Neural crest cell (in vitro differentiated cells): ENCODE results near the gene FAM171A1. TPM values are rescaled to one million over a fixed set of nuclear protein-coding genes. Genes with fewer than 3 reads are reported as not detected.
A peak's percentile ranks its signal among the peaks of the same experiment; 100 is the strongest.

Experiments
- DNase-seq: peaks from one replicate; pipeline ENCODE4 v3.0.0; 2021; ENCODE audit warnings: low read depth, mixed read lengths, low spot score
- H3K27ac Mint-ChIP-seq: one replicate; pipeline ENCODE4 v1.8.0; 2021; ENCODE audit warnings: mild to moderate bottlenecking, mixed read lengths; ENCODE audit not compliant: unreplicated experiment
- H3K27me3 Mint-ChIP-seq: 2 replicates; pipeline ENCODE4 v1.8.0; 2021; ENCODE audit warnings: low read depth, mild to moderate bottlenecking, mixed read lengths
- H3K36me3 Mint-ChIP-seq: 2 replicates; pipeline ENCODE4 v1.8.0; 2021; ENCODE audit warnings: low read depth, mild to moderate bottlenecking, mixed read lengths
- H3K4me1 Mint-ChIP-seq: 2 replicates; pipeline ENCODE4 v1.8.0; 2021; ENCODE audit warnings: mixed read lengths
- H3K4me3 Mint-ChIP-seq: one replicate; pipeline ENCODE4 v1.8.0; 2021; ENCODE audit warnings: mild to moderate bottlenecking, mixed read lengths
- H3K9me3 Mint-ChIP-seq: 2 replicates; pipeline ENCODE4 v1.8.0; 2021; ENCODE audit warnings: mixed read lengths
- total RNA-seq: library from RNA; stranded (reverse); gene quantifications from 2 replicates; pipeline ENCODE4 v1.2.1, GENCODE V29; 2021
- TF ChIP-seq, protein P1 (sequence below): fragments of 200-600 bp; sonication (generic); conservative IDR thresholded peaks from 2 replicates; pipeline ENCODE4 v1.5.0; 2021; ENCODE audit warnings: antibody characterized with exemption, mild to moderate bottlenecking

Gene FAM171A1
- total RNA-seq, 1 donor from 2014 or later, result 64.2 TPM

DNA sequence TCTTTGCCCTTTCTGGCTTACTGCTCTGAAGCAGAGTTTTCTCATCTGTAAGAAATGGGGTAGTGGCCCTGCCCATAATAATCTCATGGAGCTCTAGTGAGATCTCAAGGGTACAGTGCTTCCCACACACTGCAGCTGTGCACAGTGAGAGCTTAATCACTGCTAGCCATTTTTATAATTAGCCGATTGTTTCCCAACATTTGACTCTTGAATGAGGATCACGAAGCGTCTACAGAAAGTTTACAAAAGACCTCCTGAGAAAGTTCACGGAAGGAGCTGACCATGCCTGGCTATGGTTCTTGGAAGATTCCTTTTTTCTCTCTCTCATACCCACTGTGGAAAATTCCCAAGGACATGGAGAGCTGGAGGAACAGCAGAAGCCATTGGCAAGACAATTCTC lies 70.4 kb downstream of the FAM171A1 start:
- Mint-ChIP-seq H3K4me3 (no peak overlapping the region), H3K36me3 (no peaks in the 10 kb centered on the region), H3K4me1 (peaks cover 11% of the 10 kb centered on the region), H3K27ac (no peak overlapping the region), H3K9me3 (no peaks in the 10 kb centered on the region), H3K27me3 (no peaks in the 10 kb centered on the region)
- TF ChIP-seq, protein P1, sequence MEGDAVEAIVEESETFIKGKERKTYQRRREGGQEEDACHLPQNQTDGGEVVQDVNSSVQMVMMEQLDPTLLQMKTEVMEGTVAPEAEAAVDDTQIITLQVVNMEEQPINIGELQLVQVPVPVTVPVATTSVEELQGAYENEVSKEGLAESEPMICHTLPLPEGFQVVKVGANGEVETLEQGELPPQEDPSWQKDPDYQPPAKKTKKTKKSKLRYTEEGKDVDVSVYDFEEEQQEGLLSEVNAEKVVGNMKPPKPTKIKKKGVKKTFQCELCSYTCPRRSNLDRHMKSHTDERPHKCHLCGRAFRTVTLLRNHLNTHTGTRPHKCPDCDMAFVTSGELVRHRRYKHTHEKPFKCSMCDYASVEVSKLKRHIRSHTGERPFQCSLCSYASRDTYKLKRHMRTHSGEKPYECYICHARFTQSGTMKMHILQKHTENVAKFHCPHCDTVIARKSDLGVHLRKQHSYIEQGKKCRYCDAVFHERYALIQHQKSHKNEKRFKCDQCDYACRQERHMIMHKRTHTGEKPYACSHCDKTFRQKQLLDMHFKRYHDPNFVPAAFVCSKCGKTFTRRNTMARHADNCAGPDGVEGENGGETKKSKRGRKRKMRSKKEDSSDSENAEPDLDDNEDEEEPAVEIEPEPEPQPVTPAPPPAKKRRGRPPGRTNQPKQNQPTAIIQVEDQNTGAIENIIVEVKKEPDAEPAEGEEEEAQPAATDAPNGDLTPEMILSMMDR, result no peak
- no peak for DNase-seq

DNA sequence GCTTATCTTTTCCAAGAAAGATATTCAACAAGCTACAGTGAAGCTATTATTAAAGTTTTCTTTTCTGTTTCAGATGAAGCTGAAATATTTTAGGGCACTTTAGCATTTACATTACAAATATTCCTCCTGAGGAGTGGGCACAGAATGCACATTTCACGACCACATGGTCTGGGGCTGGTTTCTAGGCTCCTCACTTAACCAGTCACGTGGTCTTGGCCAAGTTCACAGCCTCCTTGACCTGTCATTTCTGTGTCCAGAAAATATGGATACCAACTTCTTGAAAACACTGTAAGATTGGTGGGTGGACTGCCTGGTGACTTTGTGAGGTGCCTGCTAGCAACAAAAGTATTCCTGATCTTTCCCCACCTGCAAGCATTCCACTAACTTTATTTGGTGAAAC lies 70.9 kb downstream of the FAM171A1 start:
- Mint-ChIP-seq H3K27ac (no peak overlapping the region), H3K4me3 (no peak overlapping the region), H3K27me3 (no peaks in the 10 kb centered on the region), H3K36me3 (no peaks in the 10 kb centered on the region), H3K9me3 (no peaks in the 10 kb centered on the region), H3K4me1 (peaks cover 17% of the 10 kb centered on the region)
- DNase-seq, result no peak
- TF ChIP-seq, protein P1, result no peak

DNA sequence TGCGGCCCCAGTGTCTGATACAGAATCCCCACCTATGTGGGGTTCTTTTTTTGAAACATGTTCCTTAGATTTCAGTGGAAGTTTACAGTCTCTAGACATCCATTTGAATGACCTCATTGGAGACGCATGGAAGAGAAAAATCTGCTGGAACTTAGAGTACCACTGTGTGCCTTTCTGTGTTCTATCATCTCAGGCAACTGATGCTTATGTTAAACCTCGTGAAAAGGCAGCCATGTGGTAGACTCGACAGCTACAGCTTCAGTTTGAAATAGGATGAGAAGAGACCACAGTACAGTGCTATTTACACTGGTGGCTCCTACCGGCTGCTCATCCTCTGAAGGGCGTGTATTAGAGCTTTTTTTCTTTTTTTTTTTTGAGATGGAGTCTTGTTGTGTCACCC lies 74.4 kb downstream of the FAM171A1 start:
- no peaks in the 10 kb centered on the region for H3K36me3 Mint-ChIP-seq
- H3K27ac Mint-ChIP-seq, result peak overlapping the region; percentile 68
- TF ChIP-seq, protein P1, result no peak
- no peak overlapping the region for H3K4me3 Mint-ChIP-seq
- H3K4me1 Mint-ChIP-seq, result peaks cover 25% of the 10 kb centered on the region
- no peaks in the 10 kb centered on the region for H3K9me3 Mint-ChIP-seq
- no peak for DNase-seq
- H3K27me3 Mint-ChIP-seq, result no peaks in the 10 kb centered on the region

DNA sequence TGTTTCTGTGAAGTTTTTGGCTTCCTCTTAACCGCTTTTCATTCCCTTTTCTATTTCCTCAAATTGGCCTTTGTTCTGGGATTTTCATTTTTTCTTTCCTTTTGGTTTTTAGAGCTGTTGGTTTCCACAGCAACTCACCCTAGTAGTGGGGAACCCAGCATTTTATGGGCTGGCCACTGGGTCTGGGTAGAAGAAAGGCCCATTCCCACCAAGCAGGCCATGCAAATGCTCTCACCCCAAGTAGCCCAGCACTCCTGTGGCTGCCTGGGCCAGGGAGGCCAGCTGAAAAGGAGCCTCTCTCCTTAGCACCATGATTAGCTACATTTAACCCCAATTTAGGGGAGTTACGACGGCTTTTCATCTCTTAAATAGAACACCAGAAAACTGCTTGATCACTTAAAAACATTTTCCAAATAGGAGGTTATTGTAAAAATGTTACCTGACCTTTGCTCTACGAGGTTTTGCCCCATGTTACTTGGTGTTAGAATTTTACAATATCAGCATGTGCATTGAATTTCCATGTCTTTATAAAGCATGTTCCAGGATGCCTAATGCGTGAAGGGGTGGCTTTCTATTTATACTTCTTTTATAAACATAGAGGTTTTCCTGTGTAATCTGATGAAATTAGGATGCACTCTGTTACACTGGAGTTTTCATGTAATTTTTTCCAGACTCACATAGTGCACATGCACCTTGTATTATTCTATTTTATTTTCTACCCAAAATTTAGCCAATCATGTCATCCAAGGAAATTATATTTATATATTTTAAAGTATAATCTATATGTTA lies 75.4 kb downstream of the FAM171A1 start:
- peak overlapping the region; percentile 63 for H3K27ac Mint-ChIP-seq

DNA sequence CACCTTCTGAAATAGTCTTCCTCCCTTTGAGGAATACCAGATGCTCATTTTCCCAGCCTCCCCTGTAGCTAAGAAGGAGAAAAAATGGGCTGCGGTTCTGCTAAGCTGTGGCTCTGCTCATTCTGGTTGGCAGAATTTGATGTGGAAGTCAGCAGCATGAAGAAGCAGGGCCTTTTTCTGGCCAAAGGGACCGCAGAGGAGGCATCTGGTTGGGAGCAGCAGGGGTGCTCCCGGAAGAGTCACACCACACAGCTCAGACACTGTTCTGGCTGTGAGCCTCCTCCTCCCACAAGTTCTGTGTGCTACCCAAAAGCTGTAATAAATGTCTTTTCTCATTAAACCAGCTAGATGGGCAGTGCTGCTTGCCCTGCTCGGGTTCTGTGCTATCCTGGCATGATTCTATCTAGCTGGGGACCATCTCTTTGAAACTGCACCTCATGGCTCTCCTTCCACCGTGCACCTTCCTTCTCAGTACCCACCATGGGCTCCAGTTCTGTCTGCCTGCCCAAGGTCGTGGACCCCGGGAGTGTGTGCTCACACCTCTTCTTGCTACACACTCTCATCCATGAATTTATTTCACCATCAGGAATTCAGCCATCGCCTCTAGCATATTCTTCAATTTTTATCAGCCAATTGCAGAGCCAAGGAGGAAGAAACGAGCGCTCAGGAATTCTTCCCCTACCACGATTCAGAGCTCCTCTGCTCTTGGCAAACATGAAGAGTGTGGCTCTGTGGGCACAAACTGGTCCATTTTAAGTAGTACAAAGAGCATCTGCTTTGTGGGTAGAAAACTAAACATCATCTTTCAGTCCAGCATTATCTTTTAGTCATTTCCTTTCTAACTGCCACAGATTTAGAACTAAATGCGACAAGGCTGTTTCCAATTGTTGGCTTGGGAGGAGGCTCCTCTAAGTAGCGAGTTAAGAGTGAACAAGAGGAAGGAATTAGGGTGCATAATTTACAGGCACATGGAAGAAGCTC lies 76.9 kb downstream of the FAM171A1 start:
- H3K4me1 Mint-ChIP-seq, result peaks cover 29% of the 10 kb centered on the region
- H3K9me3 Mint-ChIP-seq, result no peaks in the 10 kb centered on the region
- H3K4me3 Mint-ChIP-seq, result no peak overlapping the region
- no peak for DNase-seq
- H3K27ac Mint-ChIP-seq, result no peak overlapping the region
- no peaks in the 10 kb centered on the region for H3K27me3 Mint-ChIP-seq
- TF ChIP-seq, protein P1, result no peak
- peaks cover 4% of the 10 kb centered on the region for H3K36me3 Mint-ChIP-seq

More for the DNA sequence above, 75.4 kb downstream of the FAM171A1 start:
- TF ChIP-seq, protein P1, result no peak
- H3K27me3 Mint-ChIP-seq, result no peaks in the 10 kb centered on the region
- no peaks in the 10 kb centered on the region for H3K36me3 Mint-ChIP-seq
- no peak overlapping the region for H3K4me3 Mint-ChIP-seq
- H3K9me3 Mint-ChIP-seq, result no peaks in the 10 kb centered on the region
- no peak for DNase-seq
- peaks cover 24% of the 10 kb centered on the region for H3K4me1 Mint-ChIP-seq
